ENCODE measurements around the gene HOXA1.

GRCh38 chr7:27124096-27124901 is 28.5 kb upstream of the HOXA1 start:
- TF ChIP-seq CTCF (IDR thresholded peaks at IDR 0.05; ENCODE audit: control extremely low read depth in 1 of 3, insufficient read depth in 1 of 3, low read depth in 1 of 3, low read length in 3 of 3) (no peak), NANOG (IDR thresholded peaks at IDR 0.05; ENCODE audit: insufficient read depth, low read depth, low read length, poor library complexity, severe bottlenecking) (no peak)
